Measurements from ENCODE around the gene DYNLT4. TPM values are rescaled to one million over a fixed set of nuclear protein-coding genes. Genes with fewer than 3 reads are reported as not detected.
"Not testable (repeated sequence)": the region's sequence is repeated elsewhere in the genome, so short reads cannot be mapped to it uniquely, and the experiment has no call there.

DYNLT4 gene
- total RNA-seq, 1 donor from 2014 or later: 1.4 TPM

DNA sequence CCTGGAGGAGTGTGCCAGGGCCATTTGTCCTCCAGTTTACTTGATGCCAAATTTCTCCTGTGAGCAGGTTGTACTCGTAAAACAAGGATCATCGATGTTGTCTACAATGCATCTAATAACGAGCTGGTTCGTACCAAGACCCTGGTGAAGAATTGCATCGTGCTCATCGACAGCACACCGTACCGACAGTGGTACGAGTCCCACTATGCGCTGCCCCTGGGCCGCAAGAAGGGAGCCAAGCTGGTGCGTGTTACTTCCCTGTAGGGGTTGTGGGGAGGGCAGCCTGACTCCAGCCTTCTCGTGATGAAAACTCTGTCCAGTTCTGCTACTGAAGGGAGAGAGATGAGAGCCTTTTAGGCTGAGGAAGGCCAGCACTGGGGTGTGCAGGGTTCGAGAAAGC is 29.6 kb downstream of the DYNLT4 start:
- Mint-ChIP-seq H3K27me3 (ENCODE audit: unreplicated experiment) (peaks cover 13% of the 10 kb centered on the region), H3K4me1 (ENCODE audit: unreplicated experiment) (peaks cover 22% of the 10 kb centered on the region), H3K9me3 (ENCODE audit: unreplicated experiment) (no peaks in the 10 kb centered on the region), H3K27ac (ENCODE audit: unreplicated experiment) (peak overlapping the region; percentile 87), H3K36me3 (ENCODE audit: low read depth, unreplicated experiment) (peaks cover 32% of the 10 kb centered on the region), H3K4me3 (ENCODE audit: unreplicated experiment) (peak overlapping the region; percentile 97)
- DNase-seq (ENCODE audit: low spot score): no peak
- TF ChIP-seq, protein P1, sequence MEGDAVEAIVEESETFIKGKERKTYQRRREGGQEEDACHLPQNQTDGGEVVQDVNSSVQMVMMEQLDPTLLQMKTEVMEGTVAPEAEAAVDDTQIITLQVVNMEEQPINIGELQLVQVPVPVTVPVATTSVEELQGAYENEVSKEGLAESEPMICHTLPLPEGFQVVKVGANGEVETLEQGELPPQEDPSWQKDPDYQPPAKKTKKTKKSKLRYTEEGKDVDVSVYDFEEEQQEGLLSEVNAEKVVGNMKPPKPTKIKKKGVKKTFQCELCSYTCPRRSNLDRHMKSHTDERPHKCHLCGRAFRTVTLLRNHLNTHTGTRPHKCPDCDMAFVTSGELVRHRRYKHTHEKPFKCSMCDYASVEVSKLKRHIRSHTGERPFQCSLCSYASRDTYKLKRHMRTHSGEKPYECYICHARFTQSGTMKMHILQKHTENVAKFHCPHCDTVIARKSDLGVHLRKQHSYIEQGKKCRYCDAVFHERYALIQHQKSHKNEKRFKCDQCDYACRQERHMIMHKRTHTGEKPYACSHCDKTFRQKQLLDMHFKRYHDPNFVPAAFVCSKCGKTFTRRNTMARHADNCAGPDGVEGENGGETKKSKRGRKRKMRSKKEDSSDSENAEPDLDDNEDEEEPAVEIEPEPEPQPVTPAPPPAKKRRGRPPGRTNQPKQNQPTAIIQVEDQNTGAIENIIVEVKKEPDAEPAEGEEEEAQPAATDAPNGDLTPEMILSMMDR (IDR thresholded peaks at IDR 0.05; ENCODE audit: unreplicated experiment): no peak

DNA sequence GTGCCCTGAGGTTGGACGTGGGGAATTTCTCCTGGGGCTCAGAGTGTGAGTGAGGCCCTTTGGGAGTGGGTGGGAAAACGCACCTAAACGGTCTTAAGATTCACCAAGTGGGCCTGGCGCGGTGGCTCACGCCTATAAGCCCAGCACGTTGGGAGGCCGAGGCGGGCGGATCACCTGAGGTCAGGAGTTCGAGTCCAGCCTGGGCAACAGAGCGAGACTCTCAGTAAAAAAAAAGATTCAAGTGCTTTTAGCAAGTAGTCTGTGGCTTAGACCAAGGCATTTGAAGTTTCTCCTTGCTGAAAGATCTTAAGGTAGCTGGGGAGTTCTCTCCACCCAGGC is 30.5 kb downstream of the DYNLT4 start:
- H3K4me1 Mint-ChIP-seq (ENCODE audit: unreplicated experiment): peaks cover 22% of the 10 kb centered on the region
- H3K36me3 Mint-ChIP-seq (ENCODE audit: low read depth, unreplicated experiment): peaks cover 32% of the 10 kb centered on the region
- TF ChIP-seq, protein P1 (IDR thresholded peaks at IDR 0.05; ENCODE audit: unreplicated experiment): no peak
- DNase-seq (ENCODE audit: low spot score): no peak
- peaks cover 12% of the 10 kb centered on the region for H3K27me3 Mint-ChIP-seq (ENCODE audit: unreplicated experiment)
- H3K4me3 Mint-ChIP-seq (ENCODE audit: unreplicated experiment): peak overlapping the region; percentile 97
- no peaks in the 10 kb centered on the region for H3K9me3 Mint-ChIP-seq (ENCODE audit: unreplicated experiment)
- H3K27ac Mint-ChIP-seq (ENCODE audit: unreplicated experiment): peak overlapping the region; percentile 70

DNA sequence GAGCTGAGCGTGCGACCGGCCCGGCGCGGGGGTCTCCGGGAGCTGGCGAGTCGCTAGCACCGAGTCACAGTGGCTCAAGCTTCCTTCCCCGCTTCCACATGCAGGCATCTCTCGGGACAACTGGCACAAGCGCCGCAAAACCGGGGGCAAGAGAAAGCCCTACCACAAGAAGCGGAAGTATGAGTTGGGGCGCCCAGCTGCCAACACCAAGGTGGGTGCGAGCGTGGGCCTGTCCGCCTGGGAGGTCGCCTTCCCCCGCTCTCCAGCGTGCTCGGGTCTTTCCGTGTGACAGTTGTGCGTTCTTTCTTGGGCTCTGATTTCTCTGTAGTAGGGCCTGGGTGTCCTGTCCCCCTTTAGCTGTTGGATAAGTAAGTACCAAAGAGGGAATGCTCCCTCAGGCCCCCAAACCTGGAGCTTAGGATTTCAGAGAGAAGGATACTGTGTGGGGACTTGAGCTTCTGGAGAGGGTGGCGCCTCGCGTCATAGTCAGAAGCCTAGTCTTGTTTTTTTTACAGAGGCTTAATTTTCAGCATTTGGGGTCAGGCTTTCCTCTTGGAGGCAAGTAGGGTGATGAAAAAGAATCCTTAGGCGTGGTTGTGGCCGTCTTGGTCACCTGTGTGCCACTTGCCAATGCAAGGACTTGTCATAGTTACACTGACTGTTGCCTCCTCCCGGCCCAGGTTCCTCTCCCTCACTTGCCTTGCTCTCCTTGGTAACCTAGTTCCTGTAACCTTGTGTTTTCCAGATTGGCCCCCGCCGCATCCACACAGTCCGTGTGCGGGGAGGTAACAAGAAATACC is 31.0 kb downstream of the DYNLT4 start:
- Mint-ChIP-seq H3K4me3 (ENCODE audit: unreplicated experiment) (peak overlapping the region; percentile 97), H3K36me3 (ENCODE audit: low read depth, unreplicated experiment) (peaks cover 27% of the 10 kb centered on the region), H3K27ac (ENCODE audit: unreplicated experiment) (peak overlapping the region; percentile 70), H3K9me3 (ENCODE audit: unreplicated experiment) (no peaks in the 10 kb centered on the region), H3K4me1 (ENCODE audit: unreplicated experiment) (peaks cover 22% of the 10 kb centered on the region), H3K27me3 (ENCODE audit: unreplicated experiment) (peaks cover 10% of the 10 kb centered on the region)
- DNase-seq (ENCODE audit: low spot score): no peak
- TF ChIP-seq, protein P1 (IDR thresholded peaks at IDR 0.05; ENCODE audit: unreplicated experiment): no peak

DNA sequence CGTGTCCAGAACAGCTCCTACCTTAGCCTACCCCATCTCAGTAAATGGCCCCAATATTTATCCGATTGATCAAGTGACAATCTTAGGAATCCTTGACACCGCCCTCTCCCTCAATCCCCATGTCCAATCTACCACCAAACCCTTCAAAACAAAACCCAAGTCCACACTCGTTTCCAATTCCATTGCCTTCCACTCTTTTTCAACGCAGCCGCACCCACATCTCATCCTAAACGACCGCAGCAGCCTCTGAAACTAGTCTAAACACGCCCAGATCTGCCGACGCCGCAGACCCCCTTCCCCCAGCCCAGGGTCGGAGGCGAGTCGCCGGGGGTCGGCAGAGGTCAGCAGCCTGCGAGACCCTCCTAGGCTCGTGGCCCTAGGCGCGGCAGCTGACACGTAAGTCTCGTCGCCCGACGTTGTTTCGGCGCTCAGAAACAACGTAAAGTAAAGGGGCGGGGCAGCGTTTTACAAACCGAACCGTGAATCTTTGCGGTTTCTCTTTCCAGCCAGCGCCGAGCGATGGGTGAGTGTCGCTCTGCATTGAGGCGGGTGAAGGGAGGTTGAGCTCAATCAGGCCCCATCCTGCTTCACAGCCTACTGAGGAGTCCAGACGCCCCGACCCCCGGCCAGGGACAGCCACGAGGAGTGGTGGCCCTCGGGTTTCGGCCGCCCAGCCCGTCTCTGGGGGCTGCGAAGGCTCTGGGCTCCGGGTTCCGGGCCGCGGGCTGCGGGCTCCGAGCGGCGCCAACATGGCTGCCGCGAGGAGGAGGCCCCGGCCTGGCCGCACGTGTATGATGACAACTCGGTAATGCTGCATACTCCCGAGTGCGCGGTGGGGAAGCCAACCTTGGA is 31.8 kb downstream of the DYNLT4 start, which contains the start of gene RPS8:
Gene RPS8 (plus strand): TSS at position 463 of the 852 bp plus-strand sequence. CDS start 57 bp downstream, at position 520.
- peaks cover 22% of the 10 kb centered on the region for H3K4me1 Mint-ChIP-seq (ENCODE audit: unreplicated experiment)
- H3K36me3 Mint-ChIP-seq (ENCODE audit: low read depth, unreplicated experiment): peaks cover 25% of the 10 kb centered on the region
- H3K9me3 Mint-ChIP-seq (ENCODE audit: unreplicated experiment): no peaks in the 10 kb centered on the region
- H3K4me3 Mint-ChIP-seq (ENCODE audit: unreplicated experiment): peak within 1 kb of the TSS; percentile 97
- H3K27ac Mint-ChIP-seq (ENCODE audit: unreplicated experiment): peak within 1 kb of the TSS; percentile 97
- TF ChIP-seq, protein P1 (IDR thresholded peaks at IDR 0.05; ENCODE audit: unreplicated experiment): no peak
- peak; percentile 84 for DNase-seq (ENCODE audit: low spot score)
- H3K27me3 Mint-ChIP-seq (ENCODE audit: unreplicated experiment): peaks cover 10% of the 10 kb centered on the region

DNA sequence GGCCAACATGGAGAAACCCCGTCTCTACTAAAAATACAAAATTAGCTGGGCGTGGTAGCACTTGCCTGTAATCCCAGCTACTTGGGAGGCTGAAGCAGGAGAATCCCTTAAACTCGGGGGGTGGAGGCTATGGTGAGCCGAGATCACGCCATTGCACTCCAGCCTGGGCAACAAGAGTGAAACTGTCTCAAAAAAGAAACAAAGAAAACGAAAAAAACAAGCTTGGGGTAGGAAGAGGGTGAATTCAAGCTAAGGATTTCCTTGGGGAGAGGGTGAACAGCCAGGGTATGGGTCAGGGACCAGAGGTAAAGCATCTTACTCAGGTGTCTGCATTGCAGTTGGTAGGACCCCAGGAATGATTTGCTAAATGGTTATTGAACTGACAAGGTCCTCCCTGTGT is 40.7 kb downstream of the DYNLT4 start:
- DNase-seq (ENCODE audit: low spot score); H3K36me3 Mint-ChIP-seq (ENCODE audit: low read depth, unreplicated experiment); H3K9me3 Mint-ChIP-seq (ENCODE audit: unreplicated experiment); H3K4me3 Mint-ChIP-seq (ENCODE audit: unreplicated experiment); H3K27me3 Mint-ChIP-seq (ENCODE audit: unreplicated experiment); H3K27ac Mint-ChIP-seq (ENCODE audit: unreplicated experiment); H3K4me1 Mint-ChIP-seq (ENCODE audit: unreplicated experiment): not testable (repeated sequence)

All from endothelial cell (in vitro differentiated cells).